Fibroblast of lung (primary cell): ENCODE results near the gene SERBP1. TPM values are rescaled to one million over a fixed set of nuclear protein-coding genes. Genes with fewer than 3 reads are reported as not detected.

ENCODE experiments used
- DNase-seq, 2 donors: peaks; one replicate each; pipeline versions ENCODE4 v3.0.0 to v3.0.0-alpha.2; 2010; ENCODE audit warnings: low read depth in 2 of 2
- H2AFZ ChIP-seq: 2 replicates; pipeline ENCODE4 v1.5.1; 2012; ENCODE audit warnings: low read length, control low read depth, inconsistent platforms
- H3K27ac ChIP-seq: 2 replicates; pipeline ENCODE4 v1.5.1; 2011; ENCODE audit warnings: low read length, control low read depth; ENCODE audit not compliant: insufficient read depth
- H3K27me3 ChIP-seq: 2 replicates; pipeline ENCODE4 v1.5.1; 2011; ENCODE audit warnings: mild to moderate bottlenecking, low read length; ENCODE audit not compliant: control insufficient read depth, insufficient read depth
- H3K36me3 ChIP-seq: 2 replicates; pipeline ENCODE4 v1.5.1; 2011; ENCODE audit warnings: low read length; ENCODE audit not compliant: control insufficient read depth, insufficient read depth
- H3K4me1 ChIP-seq: 2 replicates; pipeline ENCODE4 v1.5.1; 2011; ENCODE audit warnings: low read length; ENCODE audit not compliant: control insufficient read depth, insufficient read depth; ENCODE audit errors: extremely low read depth
- H3K4me2 ChIP-seq: 2 replicates; pipeline ENCODE4 v1.5.1; 2011; ENCODE audit warnings: low read length, control low read depth; ENCODE audit not compliant: insufficient read depth; ENCODE audit errors: extremely low read depth
- H3K4me3 ChIP-seq, 4 experiments: fragments of 200-600 bp in 1 of 4; sonication (generic) in 1 of 4; replicated peaks in 1 of 4; 2 replicates each; pipeline ENCODE4 v1.5.1; 2011 to 2016; ENCODE audit warnings: low read length in 4 of 4, low read depth in 3 of 4, mild to moderate bottlenecking in 3 of 4, control low read depth in 2 of 4, inconsistent platforms in 1 of 4, mixed read lengths in 1 of 4; ENCODE audit not compliant: insufficient read depth in 1 of 4; ENCODE audit errors: control extremely low read depth in 1 of 4
- H3K79me2 ChIP-seq: 2 replicates; pipeline ENCODE4 v1.5.1; 2012; ENCODE audit warnings: mild to moderate bottlenecking, low read length, inconsistent platforms; ENCODE audit not compliant: control insufficient read depth, insufficient read depth
- H3K9ac ChIP-seq: 2 replicates; pipeline ENCODE4 v1.5.1; 2011; ENCODE audit warnings: mild to moderate bottlenecking, low read length, control low read depth; ENCODE audit not compliant: insufficient read depth
- H3K9me3 ChIP-seq: 2 replicates; pipeline ENCODE4 v1.5.1; 2012; ENCODE audit warnings: low read depth, low read length; ENCODE audit not compliant: control insufficient read depth, insufficient read depth
- H4K20me1 ChIP-seq: 2 replicates; pipeline ENCODE4 v1.5.1; 2011; ENCODE audit warnings: low read length; ENCODE audit not compliant: control insufficient read depth, insufficient read depth; ENCODE audit errors: extremely low read depth
- EZH2 ChIP-seq: IDR thresholded peaks from 2 replicates; pipeline ENCODE4 v1.5.1; 2012; ENCODE audit warnings: low read length, control low read depth, mild to moderate bottlenecking; ENCODE audit errors: missing control alignments
- polyA plus RNA-seq, 2 donors: library from polyadenylated mRNA; depleted of rRNA in 1 of 2; stranded (reverse) in 1 of 2; unstranded in 1 of 2; fragments of >200 nt; gene quantifications; 2 replicates each; pipeline ENCODE4 v1.2.1, GENCODE V29; 2011 to 2012; ENCODE audit warnings: missing spikeins in 1 of 2
- total RNA-seq: library from RNA; depleted of rRNA; stranded (reverse); fragments of >200 nt; gene quantifications from 2 replicates; pipeline ENCODE4 v1.2.1, GENCODE V29; 2014
- TF ChIP-seq, protein P1 (sequence below), 2 donors: IDR thresholded peaks in 1 of 2; conservative IDR thresholded peaks in 1 of 2; 1 replicate in 1 of 2; 2 replicates in 1 of 2; pipeline ENCODE4 v1.5.1; 2011 to 2012; ENCODE audit warnings: low read length in 2 of 2, control low read depth in 1 of 2, inconsistent platforms in 1 of 2, low read depth in 1 of 2, mild to moderate bottlenecking in 1 of 2

The SERBP1 gene
- total and polyA plus RNA-seq, 2 donors (not counting 1 experiment from before 2014, with no cell fraction given), result 128 to 273 TPM

DNA sequence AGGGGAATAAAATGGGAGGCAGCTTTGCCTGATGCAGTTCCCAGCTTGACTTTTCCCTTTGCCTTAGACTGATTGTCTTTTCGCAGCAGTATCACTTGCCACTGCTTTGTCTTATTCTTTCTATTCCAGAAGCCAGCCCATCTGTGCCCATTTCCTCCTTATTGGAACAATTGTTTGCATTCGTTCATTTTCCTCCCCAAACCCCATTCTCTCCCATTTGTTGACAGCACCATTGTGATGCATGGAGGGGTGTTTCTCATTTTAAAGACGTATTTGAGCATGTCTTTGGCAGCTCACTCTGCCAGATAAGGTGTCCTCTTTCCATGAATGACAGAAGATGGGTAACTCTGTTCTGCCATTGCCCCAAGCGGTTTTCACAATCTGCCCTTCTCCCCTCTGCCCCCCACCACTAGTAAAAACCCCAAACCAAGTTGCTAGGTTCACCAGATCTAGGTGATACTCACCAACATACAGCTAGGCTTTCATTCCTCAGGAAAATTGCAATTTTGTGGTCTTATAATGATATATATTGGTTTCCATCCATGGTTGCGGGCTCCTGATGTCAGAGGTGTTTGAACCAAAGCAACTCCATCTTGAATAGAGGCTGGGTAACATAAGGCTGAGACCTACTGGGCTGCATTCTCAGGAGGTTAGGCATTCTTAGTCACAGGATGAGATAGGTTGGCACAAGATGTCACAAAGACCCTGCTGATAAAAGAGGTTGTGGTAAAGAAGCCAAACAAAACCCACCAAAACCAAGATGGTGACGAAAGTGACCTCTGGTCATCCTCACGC is 30.8 kb downstream of the SERBP1 start:
- no peak overlapping the region for H3K4me3 ChIP-seq
- H3K4me2 ChIP-seq, result no peak overlapping the region
- H3K27me3 ChIP-seq, result no peaks in the 10 kb centered on the region
- no peak overlapping the region for H3K9ac ChIP-seq
- peaks cover 4% of the 10 kb centered on the region for H3K4me1 ChIP-seq
- no peaks in the 10 kb centered on the region for H4K20me1 ChIP-seq
- no peak for DNase-seq
- TF ChIP-seq, protein P1, sequence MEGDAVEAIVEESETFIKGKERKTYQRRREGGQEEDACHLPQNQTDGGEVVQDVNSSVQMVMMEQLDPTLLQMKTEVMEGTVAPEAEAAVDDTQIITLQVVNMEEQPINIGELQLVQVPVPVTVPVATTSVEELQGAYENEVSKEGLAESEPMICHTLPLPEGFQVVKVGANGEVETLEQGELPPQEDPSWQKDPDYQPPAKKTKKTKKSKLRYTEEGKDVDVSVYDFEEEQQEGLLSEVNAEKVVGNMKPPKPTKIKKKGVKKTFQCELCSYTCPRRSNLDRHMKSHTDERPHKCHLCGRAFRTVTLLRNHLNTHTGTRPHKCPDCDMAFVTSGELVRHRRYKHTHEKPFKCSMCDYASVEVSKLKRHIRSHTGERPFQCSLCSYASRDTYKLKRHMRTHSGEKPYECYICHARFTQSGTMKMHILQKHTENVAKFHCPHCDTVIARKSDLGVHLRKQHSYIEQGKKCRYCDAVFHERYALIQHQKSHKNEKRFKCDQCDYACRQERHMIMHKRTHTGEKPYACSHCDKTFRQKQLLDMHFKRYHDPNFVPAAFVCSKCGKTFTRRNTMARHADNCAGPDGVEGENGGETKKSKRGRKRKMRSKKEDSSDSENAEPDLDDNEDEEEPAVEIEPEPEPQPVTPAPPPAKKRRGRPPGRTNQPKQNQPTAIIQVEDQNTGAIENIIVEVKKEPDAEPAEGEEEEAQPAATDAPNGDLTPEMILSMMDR (conservative IDR thresholded peaks at IDR 0.05 in 1 of 2, IDR thresholded peaks at IDR 0.05 in 1 of 2; ENCODE audit: low read depth in 1 of 2, low read length in 2 of 2), result no peak
- no peak for TF ChIP-seq EZH2
- no peaks in the 10 kb centered on the region for H3K9me3 ChIP-seq
- H3K79me2 ChIP-seq, result no peaks in the 10 kb centered on the region
- H3K27ac ChIP-seq, result no peak overlapping the region
- no peaks in the 10 kb centered on the region for H3K36me3 ChIP-seq
- H2AFZ ChIP-seq, result no peak overlapping the region

DNA sequence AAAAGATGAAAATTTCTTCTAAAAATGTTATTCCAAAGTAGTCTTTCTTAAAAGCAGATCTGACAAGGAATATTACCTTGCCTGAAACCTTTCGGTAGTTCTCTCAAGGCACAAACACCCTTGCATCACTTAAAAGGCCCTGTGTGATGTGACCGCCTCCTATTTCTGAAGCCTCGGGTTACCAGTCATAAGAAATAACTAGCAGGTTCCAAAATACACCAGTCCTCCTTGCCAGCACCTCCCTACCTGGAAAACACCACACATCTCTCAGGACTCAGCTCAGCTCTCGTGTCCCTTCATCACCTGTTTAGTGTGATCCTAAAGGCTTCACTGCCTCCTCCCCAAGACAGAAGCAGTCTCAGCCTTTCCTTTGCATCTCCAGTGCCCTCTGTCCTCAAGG is 35.7 kb downstream of the SERBP1 start:
- Histone ChIP-seq H3K79me2 (no peaks in the 10 kb centered on the region), H3K27me3 (no peaks in the 10 kb centered on the region)
- TF ChIP-seq EZH2, result no peak
- TF ChIP-seq, protein P1 (conservative IDR thresholded peaks at IDR 0.05 in 1 of 2, IDR thresholded peaks at IDR 0.05 in 1 of 2; ENCODE audit: low read depth in 1 of 2, low read length in 2 of 2), result no peak

DNA sequence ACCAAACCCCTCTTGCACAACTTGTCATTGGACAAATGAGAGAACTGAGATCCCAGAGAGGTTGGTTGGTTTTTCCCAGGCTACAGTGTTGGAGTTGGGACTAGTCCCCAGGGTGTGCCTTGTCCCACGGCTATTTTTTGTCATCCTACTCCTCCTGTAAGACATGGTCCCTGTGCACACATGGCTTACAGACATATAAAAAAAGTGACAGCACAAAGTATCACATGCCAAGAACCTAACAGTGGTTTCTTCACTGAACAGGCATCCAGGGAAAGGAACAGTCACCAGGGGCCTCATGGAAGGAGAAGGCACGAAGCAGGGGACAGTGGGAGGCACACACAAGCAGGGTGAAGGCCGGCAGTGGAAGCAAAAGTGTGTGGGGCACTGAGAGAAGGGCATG is 36.5 kb downstream of the SERBP1 start:
- no peak for DNase-seq
- H3K4me3 ChIP-seq, result no peak overlapping the region
- no peaks in the 10 kb centered on the region for H4K20me1 ChIP-seq
- H3K4me2 ChIP-seq, result no peak overlapping the region
- H3K27ac ChIP-seq, result no peak overlapping the region
- no peaks in the 10 kb centered on the region for H3K9me3 ChIP-seq
- H3K4me1 ChIP-seq, result no peaks in the 10 kb centered on the region
- no peak overlapping the region for H3K9ac ChIP-seq
- H3K36me3 ChIP-seq, result no peaks in the 10 kb centered on the region
- H2AFZ ChIP-seq, result no peak overlapping the region
- TF ChIP-seq EZH2, result no peak
- TF ChIP-seq, protein P1 (conservative IDR thresholded peaks at IDR 0.05 in 1 of 2, IDR thresholded peaks at IDR 0.05 in 1 of 2; ENCODE audit: low read depth in 1 of 2, low read length in 2 of 2), result no peak
- no peaks in the 10 kb centered on the region for H3K79me2 ChIP-seq
- no peaks in the 10 kb centered on the region for H3K27me3 ChIP-seq

More for the DNA sequence above, 35.7 kb downstream of the SERBP1 start:
- no peak overlapping the region for H3K9ac ChIP-seq
- no peaks in the 10 kb centered on the region for H3K9me3 ChIP-seq
- H3K4me3 ChIP-seq, result no peak overlapping the region
- no peaks in the 10 kb centered on the region for H4K20me1 ChIP-seq
- H3K36me3 ChIP-seq, result no peaks in the 10 kb centered on the region
- H3K27ac ChIP-seq, result no peak overlapping the region
- H3K4me2 ChIP-seq, result no peak overlapping the region
- DNase-seq, result no peak
- no peaks in the 10 kb centered on the region for H3K4me1 ChIP-seq
- no peak overlapping the region for H2AFZ ChIP-seq
